Uterus (tissue), 4 donors: ENCODE data around the gene TFAP2D. TPM values are rescaled to one million over a fixed set of nuclear protein-coding genes. Genes with fewer than 3 reads are reported as not detected.

Source experiments
- DNase-seq, 2 donors: peaks; one replicate each; pipeline ENCODE4 v3.0.0-alpha.2; 2019 to 2020
- H3K27ac ChIP-seq, 2 donors: fragments of 200-600 bp; sonication (generic); 1 replicate in 1 of 2; 2 replicates in 1 of 2; pipeline ENCODE4 v1.5.1; 2016 to 2018
- H3K27me3 ChIP-seq, 2 donors: fragments of 200-600 bp; sonication (generic); one replicate each; pipeline ENCODE4 v1.5.1; 2018 to 2019; ENCODE audit warnings: control low read depth in 1 of 2
- H3K36me3 ChIP-seq, 2 donors: fragments of 200-600 bp; sonication (generic); one replicate each; pipeline ENCODE4 v1.5.1; 2019; ENCODE audit warnings: control low read depth in 1 of 2
- H3K4me1 ChIP-seq, 2 donors: fragments of 200-600 bp; sonication (generic); one replicate each; pipeline ENCODE4 v1.5.1; 2018 to 2019; ENCODE audit warnings: control low read depth in 1 of 2
- H3K4me3 ChIP-seq, 2 donors: fragments of 200-600 bp; sonication (generic); 1 replicate in 1 of 2; 2 replicates in 1 of 2; pipeline ENCODE4 v1.5.1; 2018 to 2019; ENCODE audit warnings: mild to moderate bottlenecking in 1 of 2
- H3K9me3 ChIP-seq, 2 donors: fragments of 200-600 bp; sonication (generic); one replicate each; pipeline ENCODE4 v1.5.1; 2019; ENCODE audit warnings: control low read depth in 1 of 2
- POLR2A ChIP-seq, 2 donors: fragments of 450-650 bp; IDR thresholded peaks; one replicate each; pipeline ENCODE4 v1.6.1; 2016; ENCODE audit warnings: antibody characterized with exemption in 2 of 2, mild to moderate bottlenecking in 1 of 2, moderate library complexity in 1 of 2
- intact Hi-C: fragments of 100-400 bp; cut with DNase I; formaldehyde crosslinking; loops from one replicate; pipeline ENCODE4 v1.15.1; 2023; ENCODE audit warnings: low total_unique reads
- total RNA-seq, 4 donors: library from RNA; depleted of rRNA in 3 of 4; stranded (reverse); fragments of >200 nt in 3 of 4; gene quantifications; one replicate each; pipeline versions ENCODE4 v1.1.0 to v1.2.4, GENCODE V29; 2014 to 2023
- TF ChIP-seq, protein P1 (sequence below), 4 experiments: fragments of 200-600 bp in 2 of 4; fragments of 450-650 bp in 2 of 4; sonication (generic) in 2 of 4; IDR thresholded peaks; one replicate each; pipeline ENCODE4 v1.5.1; 2016 to 2019; ENCODE audit warnings: antibody characterized with exemption in 4 of 4, mild to moderate bottlenecking in 2 of 4, moderate library complexity in 1 of 4
- donor health status: DM: yes; HTN: yes; CAD: no.

Gene TFAP2D
- total RNA-seq, 4 donors from 2014 or later = not detected

DNA sequence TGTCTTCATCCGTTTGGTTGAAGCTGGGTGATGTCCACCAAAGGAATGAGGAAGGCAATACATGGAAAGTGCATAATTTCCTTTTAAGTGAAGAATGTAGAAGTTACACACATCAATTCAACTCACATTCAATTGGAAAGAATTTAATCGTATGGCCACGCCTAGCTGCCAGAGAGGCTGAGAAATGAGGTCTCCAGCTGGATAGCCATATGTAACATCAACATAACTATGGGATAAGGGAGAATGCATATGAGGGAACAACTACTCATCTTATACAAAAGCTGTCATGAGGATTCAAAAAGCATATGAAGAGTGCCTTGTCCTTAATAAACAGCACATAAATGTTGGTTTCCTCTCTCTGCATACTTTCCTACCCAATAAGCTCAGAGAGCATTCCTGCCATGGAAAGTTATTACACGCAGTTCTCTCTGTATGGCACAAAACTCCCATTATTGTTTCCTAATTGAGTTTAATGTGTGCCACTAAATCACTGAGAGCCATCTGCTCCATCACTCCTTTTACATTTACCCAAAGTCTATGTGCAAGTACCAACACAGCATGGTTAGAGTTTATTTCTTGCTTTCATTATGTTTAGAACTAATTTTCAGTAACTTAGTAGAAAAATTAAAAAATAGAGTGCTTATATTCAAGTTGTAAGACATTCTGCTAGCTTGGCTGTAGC, 21.4 kb upstream of the TFAP2D start:
- intact Hi-C loops = no loop called here
- H3K4me3 ChIP-seq = no peak overlapping the region
- H3K27me3 ChIP-seq = no peaks in the 10 kb centered on the region
- TF ChIP-seq, protein P1, sequence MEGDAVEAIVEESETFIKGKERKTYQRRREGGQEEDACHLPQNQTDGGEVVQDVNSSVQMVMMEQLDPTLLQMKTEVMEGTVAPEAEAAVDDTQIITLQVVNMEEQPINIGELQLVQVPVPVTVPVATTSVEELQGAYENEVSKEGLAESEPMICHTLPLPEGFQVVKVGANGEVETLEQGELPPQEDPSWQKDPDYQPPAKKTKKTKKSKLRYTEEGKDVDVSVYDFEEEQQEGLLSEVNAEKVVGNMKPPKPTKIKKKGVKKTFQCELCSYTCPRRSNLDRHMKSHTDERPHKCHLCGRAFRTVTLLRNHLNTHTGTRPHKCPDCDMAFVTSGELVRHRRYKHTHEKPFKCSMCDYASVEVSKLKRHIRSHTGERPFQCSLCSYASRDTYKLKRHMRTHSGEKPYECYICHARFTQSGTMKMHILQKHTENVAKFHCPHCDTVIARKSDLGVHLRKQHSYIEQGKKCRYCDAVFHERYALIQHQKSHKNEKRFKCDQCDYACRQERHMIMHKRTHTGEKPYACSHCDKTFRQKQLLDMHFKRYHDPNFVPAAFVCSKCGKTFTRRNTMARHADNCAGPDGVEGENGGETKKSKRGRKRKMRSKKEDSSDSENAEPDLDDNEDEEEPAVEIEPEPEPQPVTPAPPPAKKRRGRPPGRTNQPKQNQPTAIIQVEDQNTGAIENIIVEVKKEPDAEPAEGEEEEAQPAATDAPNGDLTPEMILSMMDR (IDR thresholded peaks at IDR 0.05) = no peak
- TF ChIP-seq POLR2A (IDR thresholded peaks at IDR 0.05) = no peak
- H3K36me3 ChIP-seq = no peaks in the 10 kb centered on the region
- no peak overlapping the region for H3K27ac ChIP-seq
- no peaks in the 10 kb centered on the region for H3K9me3 ChIP-seq
- H3K4me1 ChIP-seq = no peaks in the 10 kb centered on the region
- no peak for DNase-seq

DNA sequence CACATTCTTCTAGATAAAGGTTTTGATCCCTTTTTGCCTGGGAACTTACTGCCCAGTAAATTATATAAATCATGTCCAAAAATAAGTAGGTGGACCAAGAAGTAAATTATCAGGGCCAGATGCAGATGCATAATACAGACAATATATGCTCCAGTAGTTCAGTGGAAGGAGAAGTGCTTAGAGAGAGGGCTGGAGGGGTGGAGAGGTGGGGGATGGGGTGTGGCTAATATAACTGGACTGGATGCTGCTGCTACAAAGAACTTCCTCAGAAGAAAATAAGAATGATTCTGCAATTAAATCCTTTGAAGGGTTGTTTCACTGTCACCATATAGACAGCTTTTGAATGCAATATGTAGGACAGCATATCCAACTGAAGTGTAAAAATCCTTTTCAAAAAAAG, 14.8 kb upstream of the TFAP2D start:
- Histone ChIP-seq H3K27me3 (no peaks in the 10 kb centered on the region), H3K4me3 (no peak overlapping the region), H3K9me3 (no peaks in the 10 kb centered on the region), H3K4me1 (no peaks in the 10 kb centered on the region), H3K36me3 (no peaks in the 10 kb centered on the region), H3K27ac (no peak overlapping the region)
- TF ChIP-seq, protein P1 (IDR thresholded peaks at IDR 0.05) = no peak
- no peak for TF ChIP-seq POLR2A (IDR thresholded peaks at IDR 0.05)
- intact Hi-C loops = no loop called here
- DNase-seq = no peak

DNA sequence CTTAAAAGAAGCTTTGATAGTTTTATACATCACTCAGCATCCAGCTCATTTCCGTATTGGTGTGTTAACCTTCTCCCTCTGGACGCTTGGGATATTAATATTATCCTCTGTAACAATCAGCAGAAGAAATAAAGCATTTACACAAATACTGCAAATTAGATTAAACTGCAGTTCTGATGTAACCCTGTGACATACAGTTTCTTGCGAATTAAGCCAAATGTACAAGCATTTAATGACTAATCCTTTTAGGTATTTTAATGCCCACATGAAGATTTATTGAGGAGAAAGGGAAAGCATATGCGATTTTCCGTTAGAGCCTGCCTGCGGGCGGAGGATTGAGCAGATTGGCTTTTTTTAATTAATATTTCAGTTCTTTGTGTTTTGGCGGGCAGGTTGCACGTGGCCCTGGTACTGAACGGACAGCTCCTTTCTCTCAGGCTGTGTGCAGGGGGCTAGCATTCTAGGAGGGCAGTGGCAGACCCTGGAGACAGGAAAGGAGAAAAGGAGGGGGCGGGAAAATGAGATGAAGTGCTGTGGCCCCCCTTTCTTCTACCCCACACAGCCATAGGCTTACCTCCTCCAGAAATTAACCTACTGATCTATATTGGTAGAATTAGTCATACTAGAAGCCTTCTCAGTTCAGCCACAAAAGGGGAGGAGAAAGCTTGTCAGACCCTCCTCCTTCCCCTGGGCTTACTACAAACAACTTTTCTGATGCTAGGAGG, 14.1 kb upstream of the TFAP2D start:
- Histone ChIP-seq H3K27me3 (no peaks in the 10 kb centered on the region), H3K9me3 (no peaks in the 10 kb centered on the region), H3K4me3 (no peak overlapping the region), H3K27ac (no peak overlapping the region), H3K4me1 (no peaks in the 10 kb centered on the region), H3K36me3 (no peaks in the 10 kb centered on the region)
- TF ChIP-seq, protein P1 (IDR thresholded peaks at IDR 0.05) = no peak
- no peak for TF ChIP-seq POLR2A (IDR thresholded peaks at IDR 0.05)
- DNase-seq = no peak
- intact Hi-C loops = no loop called here

DNA sequence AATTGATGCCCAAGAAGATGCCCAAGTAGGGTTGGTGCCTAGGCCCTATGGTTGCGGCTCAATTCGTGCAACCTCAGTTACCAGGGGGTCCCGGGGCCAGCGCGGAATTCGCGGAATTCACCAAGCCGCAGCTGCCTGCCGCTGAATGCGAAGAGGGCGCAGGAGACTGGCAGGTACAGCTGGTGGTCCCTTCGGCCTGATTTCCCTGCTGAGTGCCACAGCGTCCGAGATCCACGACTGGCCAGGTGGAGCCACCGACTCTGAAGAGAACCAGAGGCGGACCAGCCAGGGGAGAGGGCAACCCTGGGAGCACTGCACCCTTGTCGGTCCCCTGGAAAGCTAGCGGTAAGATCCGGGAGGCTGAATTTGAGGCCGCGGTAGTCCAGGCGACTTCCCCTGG, 6.8 kb upstream of the TFAP2D start:
- H3K27ac ChIP-seq = no peak overlapping the region
- DNase-seq = no peak
- no peak overlapping the region for H3K4me3 ChIP-seq
- no peak for TF ChIP-seq POLR2A (IDR thresholded peaks at IDR 0.05)
- TF ChIP-seq, protein P1 (IDR thresholded peaks at IDR 0.05) = no peak
- intact Hi-C loops = no loop called here
- H3K36me3 ChIP-seq = no peaks in the 10 kb centered on the region
- H3K4me1 ChIP-seq = no peaks in the 10 kb centered on the region
- no peaks in the 10 kb centered on the region for H3K9me3 ChIP-seq
- H3K27me3 ChIP-seq = peaks cover 0 to 10% of the 10 kb centered on the region in 2 donors

DNA sequence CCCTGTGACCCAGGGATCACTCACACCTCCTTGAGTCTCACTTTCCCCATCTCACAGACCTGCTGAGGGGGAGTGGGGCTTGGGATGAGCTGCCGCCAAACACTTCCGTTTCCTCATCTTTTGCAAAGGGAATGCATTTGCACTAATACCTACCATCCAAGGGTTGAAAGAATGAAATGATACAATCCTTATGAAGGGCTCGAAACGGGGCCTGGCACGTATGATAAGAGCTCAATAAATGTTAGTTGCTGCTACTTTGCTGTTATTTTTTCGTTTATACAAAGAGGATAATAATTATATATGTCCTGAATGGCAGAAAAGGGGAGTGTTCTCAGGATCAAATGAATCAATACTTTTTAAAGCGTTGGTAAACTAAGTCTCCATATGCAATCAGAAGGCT, 6.1 kb upstream of the TFAP2D start:
- DNase-seq = no peak
- no peaks in the 10 kb centered on the region for H3K9me3 ChIP-seq
- H3K36me3 ChIP-seq = no peaks in the 10 kb centered on the region
- H3K4me3 ChIP-seq = no peak overlapping the region
- intact Hi-C loops = no loop called here
- peaks cover 0 to 12% of the 10 kb centered on the region in 2 donors for H3K27me3 ChIP-seq
- no peaks in the 10 kb centered on the region for H3K4me1 ChIP-seq
- TF ChIP-seq, protein P1 (IDR thresholded peaks at IDR 0.05) = no peak
- TF ChIP-seq POLR2A (IDR thresholded peaks at IDR 0.05) = no peak
- H3K27ac ChIP-seq = no peak overlapping the region
